DND-41 (cell line): ENCODE data around the gene ALDH3B2.

Experiments
- CTCF ChIP-seq: IDR thresholded peaks from 2 replicates; pipeline ENCODE4 v1.5.1; 2012; ENCODE audit warnings: borderline replicate concordance, low read length, moderate library complexity, mild to moderate bottlenecking; ENCODE audit not compliant: poor library complexity, severe bottlenecking; ENCODE audit errors: extremely low read depth
- EZH2 ChIP-seq: IDR thresholded peaks from 3 replicates; pipeline ENCODE4 v1.6.1; 2012; ENCODE audit warnings: borderline replicate concordance, low read depth, mild to moderate bottlenecking, moderate library complexity, low read length, inconsistent platforms; ENCODE audit not compliant: severe bottlenecking

GRCh38 chr11:67667490-67668191, 6.8 kb downstream of the ALDH3B2 start:
- no peak for TF ChIP-seq CTCF
- no peak for TF ChIP-seq EZH2
